ENCODE measurements around the gene PITPNC1.
"Not testable (repeated sequence)": the region's sequence is repeated elsewhere in the genome, so short reads cannot be mapped to it uniquely, and the experiment has no call there.

Gene PITPNC1

GRCh38 chr17:67456103-67456502 lies 79.0 kb downstream of the PITPNC1 start:
- no peak for DNase-seq (ENCODE audit: low read depth in 4 of 4, low spot score in 1 of 4)

DNA sequence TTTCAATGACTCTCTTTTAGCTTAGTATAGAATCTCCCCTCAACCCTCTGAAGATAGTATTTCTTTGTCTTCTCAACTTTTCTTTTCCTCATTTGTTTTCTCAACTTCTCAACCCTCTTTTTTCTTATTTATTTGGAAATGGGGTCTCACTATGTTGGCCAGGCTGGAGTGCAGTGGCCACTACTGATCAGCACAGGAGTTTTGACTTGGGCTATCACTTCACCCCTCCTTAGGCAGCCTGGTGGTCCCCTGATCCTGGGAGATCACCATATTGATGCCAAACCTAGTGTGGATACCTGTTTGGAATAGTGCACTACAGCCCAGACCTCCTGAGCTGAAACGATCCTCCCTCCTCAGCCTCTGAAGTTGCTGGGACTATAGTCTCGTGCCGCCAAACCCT lies 79.8 kb downstream of the PITPNC1 start:
- no peak for DNase-seq (ENCODE audit: low read depth in 4 of 4, low spot score in 1 of 4)

DNA sequence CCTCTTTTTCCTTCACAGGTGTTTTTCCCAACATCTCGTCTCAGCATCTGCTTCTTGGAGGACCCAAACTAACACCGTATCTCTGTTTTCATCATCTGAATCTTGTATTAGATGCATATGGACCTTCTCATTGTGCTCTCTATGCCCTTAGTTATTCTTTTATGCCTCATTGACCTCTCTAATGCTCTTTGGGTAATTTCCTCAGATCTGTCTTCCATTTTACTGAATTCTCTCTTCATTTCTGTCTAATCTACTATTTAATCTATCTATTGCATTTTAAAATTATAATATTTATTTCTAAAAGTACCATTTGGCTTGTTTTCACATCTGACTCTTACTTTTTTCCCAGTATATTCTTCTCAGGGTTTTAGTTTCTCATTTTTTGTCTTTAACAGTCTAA lies 81.1 kb downstream of the PITPNC1 start:
- DNase-seq (ENCODE audit: low read depth in 4 of 4, low spot score in 1 of 4) = no peak

DNA sequence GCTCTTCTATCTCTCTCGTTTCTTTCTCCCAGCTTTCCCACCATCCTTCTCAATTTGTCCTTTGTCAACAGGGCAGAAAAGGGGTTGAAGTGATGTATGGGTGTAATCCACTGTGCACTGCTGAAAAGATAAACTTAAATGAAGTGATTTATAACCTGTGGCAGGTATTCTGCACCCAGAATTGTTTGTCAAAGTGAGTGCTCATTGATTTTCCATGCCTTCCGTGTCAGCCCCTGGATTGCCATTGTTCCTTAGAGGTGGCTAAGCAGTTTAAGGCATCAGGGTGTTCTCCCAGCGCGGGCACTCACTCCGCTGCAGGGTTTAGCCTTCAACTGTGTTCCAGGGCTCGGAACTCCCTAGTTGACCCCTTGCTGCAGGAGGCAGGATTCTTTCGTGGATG lies 82.9 kb downstream of the PITPNC1 start:
- DNase-seq (ENCODE audit: low read depth in 4 of 4, low spot score in 1 of 4) = no peak

DNA sequence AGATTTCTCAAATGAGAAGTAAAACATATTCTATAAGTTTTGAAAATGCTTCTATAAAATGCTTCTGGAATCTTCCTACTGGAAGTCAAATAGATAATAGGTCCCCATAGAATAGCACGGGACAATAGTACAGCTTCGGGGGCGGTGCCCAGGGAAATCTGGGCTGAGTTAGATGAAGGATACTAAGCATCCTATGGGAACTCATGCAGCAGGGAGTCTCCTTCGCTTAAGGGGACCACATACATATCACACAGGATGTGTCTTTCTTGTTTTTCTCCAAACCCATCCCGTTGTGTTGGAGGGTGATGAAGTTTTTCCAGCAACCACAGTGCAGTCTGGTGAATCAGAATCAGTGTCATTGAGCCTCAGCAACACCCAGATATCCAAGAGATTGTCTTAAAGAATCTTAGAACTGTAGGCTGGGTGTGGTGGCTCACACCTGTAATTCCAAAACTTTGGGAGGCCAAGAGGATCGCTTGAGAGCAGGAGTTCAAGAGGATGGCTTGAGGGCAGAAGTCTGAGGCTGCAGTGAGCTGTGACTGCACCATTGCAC lies 84.2 kb downstream of the PITPNC1 start:
- no peak for DNase-seq (ENCODE audit: low read depth in 4 of 4, low spot score in 1 of 4)

GRCh38 chr17:67461876-67462275 lies 84.8 kb downstream of the PITPNC1 start:
- DNase-seq (ENCODE audit: low read depth in 4 of 4, low spot score in 1 of 4) = no peak

- DNase-seq (ENCODE audit: low read depth in 4 of 4, low spot score in 1 of 4) = no peak
Measured at GRCh38 chr17:67466251-67466796, 89.2 kb downstream of the PITPNC1 start.

GRCh38 chr17:67467500-67468455 lies 90.7 kb downstream of the PITPNC1 start:
- no peak for DNase-seq (ENCODE audit: low read depth in 4 of 4, low spot score in 1 of 4)

GRCh38 chr17:67469208-67469980 lies 92.3 kb downstream of the PITPNC1 start:
- no peak for DNase-seq (ENCODE audit: low read depth in 4 of 4, low spot score in 1 of 4)

DNA sequence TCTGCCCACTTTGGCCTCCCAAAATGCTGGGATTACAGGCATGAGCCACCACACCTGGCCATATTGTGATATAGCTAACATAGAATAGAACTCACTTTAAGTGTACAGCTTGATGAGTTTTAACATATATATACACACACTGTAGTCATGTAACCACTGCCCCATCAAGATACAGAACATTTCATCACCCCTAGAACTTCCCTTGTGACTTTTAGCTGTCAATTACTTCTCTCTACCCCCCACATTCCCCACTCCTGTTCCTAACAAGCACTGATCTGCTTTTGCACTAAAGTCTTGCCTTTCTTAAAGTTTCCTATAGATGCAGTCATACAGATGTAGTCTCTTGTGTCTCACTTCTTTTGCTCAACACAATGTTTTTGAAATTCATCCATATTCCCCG lies 93.1 kb downstream of the PITPNC1 start:
- DNase-seq (ENCODE audit: low read depth in 4 of 4, low spot score in 1 of 4) = no peak

GRCh38 chr17:67471118-67471517 lies 94.0 kb downstream of the PITPNC1 start:
- DNase-seq (ENCODE audit: low read depth in 4 of 4, low spot score in 1 of 4) = no peak

DNA sequence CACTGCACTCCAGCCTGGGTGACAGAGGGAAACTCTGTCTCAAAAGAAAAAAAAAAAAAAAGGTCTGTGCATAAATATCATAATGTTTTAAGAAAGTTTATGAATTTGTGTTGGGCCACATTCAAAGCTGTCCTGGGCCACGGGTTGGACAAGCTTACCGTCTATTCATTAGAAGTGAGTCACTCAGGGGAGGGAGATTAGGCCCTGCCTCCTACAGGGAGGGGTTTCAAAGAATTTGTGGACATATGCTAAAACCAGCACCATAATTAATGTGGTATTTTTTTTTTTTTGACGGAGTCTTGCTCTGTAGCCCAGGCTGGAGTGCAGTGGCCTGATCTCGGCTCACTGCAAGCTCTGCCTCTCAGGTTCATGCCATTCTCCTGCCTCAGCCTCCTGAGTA lies 95.5 kb downstream of the PITPNC1 start:
- not testable (repeated sequence) for DNase-seq (ENCODE audit: low read depth in 4 of 4, low spot score in 1 of 4)

- DNase-seq (ENCODE audit: low read depth in 4 of 4, low spot score in 1 of 4) = no peak
Measured at GRCh38 chr17:67474081-67474661, 97.1 kb downstream of the PITPNC1 start.

DNA sequence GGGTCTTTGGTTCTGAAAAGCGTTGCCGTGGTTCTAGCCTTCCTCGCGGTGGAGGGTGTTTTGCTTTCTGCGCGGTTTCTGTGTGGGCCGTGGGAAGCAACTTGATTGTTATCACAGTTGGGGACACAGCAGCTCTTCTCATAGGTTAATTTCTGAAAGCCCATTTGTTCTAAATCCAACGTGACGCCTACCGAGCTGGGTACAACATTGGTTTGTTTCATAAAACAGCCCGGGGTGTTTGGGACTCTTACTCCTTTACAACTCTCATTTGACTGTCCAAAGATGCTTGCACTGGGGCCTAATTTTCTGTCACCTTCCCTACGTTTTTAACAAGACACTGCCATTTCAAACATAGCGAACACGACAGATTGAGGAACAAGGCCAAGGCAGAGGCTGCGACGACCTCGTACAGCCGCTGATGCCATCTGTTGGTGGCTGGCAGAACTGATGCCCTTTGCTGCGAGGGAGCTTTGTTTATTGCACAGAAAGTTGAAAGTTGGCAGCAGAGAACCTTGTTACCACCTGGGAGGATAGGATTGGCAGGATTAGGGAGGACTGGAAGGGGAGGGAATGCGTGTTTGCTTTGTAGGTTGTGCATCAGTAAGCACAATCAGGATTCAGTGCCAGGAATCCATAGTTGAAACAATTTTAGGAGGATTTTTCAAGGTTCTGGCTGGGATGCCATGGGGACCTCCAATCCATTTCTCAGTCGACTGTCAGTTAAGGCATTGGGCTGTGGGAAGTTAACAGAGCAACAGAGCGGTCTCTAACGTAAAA lies 98.3 kb downstream of the PITPNC1 start:
- DNase-seq (ENCODE audit: low read depth in 4 of 4, low spot score in 1 of 4) = peak; percentile 62 to 73 (median 68)

GRCh38 chr17:67476787-67477335 lies 99.8 kb downstream of the PITPNC1 start:
- no peak for DNase-seq (ENCODE audit: low read depth in 4 of 4, low spot score in 1 of 4)

DNA sequence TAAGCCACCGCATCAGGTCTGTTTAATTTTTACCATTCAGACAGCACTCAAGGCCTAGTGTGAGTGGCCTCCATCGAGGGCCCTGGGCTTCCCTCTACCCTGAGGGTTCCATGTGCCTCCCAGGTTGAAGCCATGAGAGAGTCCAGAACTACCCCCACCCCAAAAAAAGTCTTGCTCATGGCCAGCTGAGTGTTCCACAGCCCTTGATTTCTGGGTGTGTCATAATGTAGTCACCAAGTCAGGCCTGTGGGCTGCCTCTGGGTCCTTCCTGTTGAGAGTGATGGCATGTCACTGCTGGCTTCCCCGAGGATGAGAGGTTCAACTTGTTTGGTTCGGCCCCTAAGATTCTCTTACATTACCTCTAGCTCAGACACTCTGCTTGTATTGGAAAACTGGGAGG lies 100.6 kb downstream of the PITPNC1 start:
- DNase-seq (ENCODE audit: low read depth in 4 of 4, low spot score in 1 of 4) = peak in 2 of 4 experiments; percentile 25 to 46

DNA sequence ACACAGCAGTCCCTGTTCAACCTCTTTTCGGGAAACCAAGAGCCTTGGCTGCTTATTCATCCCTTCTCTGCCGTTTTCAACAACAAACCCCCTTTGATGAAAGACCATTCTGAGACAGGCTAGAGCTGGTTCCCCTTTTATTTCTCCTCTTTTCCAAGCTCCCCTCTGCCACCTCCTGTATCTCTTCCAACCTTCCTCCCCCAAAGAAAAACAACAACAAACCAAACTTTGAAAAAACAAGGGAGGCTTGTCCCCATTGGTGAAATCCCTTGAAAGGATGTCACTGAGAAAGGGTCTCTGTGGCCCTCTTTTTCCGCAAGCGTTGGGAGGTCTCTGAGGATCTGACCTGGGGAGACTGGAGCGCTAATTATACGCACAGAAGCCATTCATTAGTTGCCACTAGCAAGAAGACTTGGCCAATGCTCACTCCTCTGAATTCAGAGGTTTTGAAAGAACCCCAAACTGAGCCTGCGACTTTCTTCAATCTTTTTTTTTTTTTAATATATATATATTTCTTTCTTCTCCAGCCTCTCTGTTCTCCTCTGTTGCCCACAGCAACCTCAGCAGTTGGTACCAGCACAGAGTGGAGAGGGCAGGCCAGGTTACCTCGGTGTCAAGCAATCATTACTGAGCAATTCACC lies 101.4 kb downstream of the PITPNC1 start:
- no peak for DNase-seq (ENCODE audit: low read depth in 4 of 4, low spot score in 1 of 4)

DNA sequence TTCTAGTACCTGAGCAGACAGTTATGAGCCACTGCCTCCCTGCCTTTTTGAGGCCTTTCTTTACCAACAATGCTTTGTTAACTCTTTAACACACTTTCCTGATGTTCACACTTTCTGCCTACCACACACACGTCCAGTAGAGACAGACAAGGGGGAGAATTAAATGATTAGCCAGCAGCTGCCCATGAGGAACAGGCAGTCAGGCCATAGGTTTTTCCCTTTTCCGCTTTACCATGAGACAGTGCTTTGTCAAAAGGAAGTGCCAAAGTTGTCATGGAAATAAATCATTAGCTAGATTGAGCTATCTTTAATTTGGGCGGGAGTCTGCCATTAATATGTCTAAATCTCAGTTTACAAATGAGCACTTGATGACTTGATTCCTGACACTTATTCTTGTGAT lies 102.1 kb downstream of the PITPNC1 start:
- DNase-seq (ENCODE audit: low read depth in 4 of 4, low spot score in 1 of 4) = no peak

GRCh38 chr17:67480959-67481358 lies 103.9 kb downstream of the PITPNC1 start:
- DNase-seq (ENCODE audit: low read depth in 4 of 4, low spot score in 1 of 4) = not testable (repeated sequence)

DNA sequence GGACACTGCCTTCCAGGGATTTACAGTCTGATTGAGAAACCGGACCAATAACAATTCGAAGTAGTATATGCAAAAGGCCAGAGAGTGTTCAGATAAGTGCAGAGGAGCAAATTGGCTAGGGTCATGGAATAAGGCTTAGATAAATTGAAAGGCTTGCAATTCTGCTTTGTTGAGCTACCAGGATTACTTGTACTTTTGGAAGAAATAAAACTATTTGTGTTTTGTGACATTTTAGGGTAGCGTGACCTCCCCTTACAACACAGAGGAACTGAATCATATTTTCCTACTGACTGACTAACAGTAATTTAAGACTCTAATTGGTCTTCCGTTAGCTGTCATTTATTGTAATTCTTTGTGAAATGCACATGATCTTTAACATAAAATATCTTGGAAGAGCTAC lies 104.7 kb downstream of the PITPNC1 start:
- DNase-seq (ENCODE audit: low read depth in 4 of 4, low spot score in 1 of 4) = no peak
